GM19397 (cell line): ENCODE data around the gene OTOP3.

Source experiments
- ATAC-seq: cut with Tn5 transposase; IDR thresholded peaks from one replicate; pipeline ENCODE4 v1.9.1; 2021; ENCODE audit warnings: mild to moderate bottlenecking, moderate library complexity; ENCODE audit not compliant: unreplicated experiment

The OTOP3 gene

DNA sequence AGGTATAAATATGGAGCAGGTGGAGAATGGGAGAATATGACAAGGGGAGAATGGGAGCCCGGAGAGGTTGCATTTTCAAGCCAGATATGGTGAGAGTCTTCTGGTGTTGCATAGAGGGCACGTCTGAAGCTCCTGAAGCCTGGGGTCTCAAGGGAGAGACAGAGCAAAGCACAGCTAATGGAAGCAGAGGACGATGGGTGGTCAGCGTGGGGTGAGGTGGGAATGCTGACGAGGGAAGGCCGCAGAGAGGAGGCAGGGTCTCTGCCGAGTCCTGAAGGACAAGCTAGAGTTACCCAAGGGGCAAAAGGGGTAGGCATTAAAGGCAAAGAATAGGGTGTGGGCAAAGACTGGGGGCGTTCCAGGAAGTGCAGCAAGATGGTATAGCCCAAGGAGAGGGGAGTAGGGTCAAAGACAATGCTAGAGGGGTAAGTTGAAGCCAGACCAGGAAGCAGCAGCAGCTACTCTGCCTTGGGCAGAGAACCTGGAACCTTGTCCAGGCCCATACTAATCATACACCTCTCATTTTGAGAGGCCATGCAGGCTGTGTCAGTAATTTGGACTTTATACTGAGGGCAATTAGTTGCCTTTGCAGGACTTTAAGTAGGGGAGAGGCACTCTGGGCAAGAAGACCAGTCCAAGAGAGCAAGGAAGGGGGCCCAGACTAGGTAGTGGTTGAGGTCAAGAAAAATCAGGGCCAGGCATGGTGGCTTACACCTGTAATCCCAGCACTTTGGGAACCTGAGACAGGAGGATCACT, 2.7 kb downstream of the OTOP3 start:
- ATAC-seq: no peak

- ATAC-seq: no peak
Observed at GRCh38 chr17:74939534-74939933, 3.8 kb downstream of the OTOP3 start.

DNA sequence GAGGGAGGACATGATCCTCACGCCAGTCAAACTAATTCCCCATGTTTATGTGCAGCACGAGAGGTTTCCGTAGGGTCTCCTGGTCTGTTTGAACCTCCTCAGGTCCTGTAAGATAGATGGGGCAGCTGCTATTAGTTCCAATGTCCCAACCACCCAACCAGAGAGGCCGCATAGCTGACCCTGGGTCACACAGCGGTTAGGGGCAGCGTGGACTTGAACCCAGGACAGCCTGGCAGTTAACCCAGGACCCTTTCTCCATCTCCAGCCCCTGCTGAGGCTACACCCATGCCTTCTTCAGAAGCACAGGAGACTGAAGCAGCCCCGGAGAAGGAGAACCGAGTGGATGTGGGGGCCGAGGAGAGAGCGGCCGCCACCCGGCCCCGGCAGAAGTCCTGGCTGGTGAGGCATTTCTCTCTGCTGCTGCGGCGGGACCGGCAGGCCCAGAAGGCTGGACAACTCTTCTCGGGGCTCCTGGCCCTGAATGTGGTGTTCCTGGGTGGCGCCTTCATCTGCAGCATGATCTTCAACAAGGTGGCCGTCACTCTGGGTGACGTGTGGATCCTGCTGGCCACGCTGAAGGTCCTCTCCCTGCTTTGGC, 5.5 kb downstream of the OTOP3 start:
- no peak for ATAC-seq

DNA sequence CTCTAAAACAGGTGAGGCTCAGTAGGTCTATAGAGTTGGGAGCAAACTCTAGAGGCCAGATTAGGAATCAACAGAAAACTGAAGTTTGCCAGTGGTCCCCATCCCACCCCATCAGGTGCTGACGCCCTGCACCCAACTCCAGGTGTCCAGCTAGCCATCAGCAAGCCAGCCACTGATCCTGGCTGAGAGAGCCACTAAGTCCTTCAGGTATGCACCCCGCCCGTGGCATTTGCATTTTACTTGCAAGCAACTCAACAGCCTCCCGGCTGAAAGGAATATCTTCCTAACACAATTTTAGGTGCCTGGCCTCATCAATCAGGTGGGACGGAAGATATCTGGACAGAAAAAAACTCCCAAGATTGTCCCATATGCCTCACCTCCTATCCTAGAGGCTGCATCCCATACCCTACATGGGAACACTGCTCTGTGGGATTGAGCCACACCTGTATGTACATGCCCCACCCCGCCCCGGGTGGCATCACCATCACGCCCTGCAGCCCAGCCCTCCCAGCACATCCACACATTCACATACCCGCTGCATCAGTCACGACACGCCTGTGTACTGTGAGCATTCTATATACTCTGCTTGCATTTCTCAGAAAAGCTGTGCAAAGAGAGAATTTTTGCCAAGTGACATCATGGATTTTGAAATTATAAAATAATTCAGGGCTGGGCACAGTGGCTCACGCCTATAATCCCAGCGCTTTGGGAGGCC, 8.3 kb downstream of the OTOP3 start:
- ATAC-seq: no peak

- no peak for ATAC-seq
Observed at GRCh38 chr17:74945543-74945942, 9.8 kb downstream of the OTOP3 start.

- ATAC-seq: no peak
Observed at GRCh38 chr17:74946641-74947040, 10.9 kb downstream of the OTOP3 start.

DNA sequence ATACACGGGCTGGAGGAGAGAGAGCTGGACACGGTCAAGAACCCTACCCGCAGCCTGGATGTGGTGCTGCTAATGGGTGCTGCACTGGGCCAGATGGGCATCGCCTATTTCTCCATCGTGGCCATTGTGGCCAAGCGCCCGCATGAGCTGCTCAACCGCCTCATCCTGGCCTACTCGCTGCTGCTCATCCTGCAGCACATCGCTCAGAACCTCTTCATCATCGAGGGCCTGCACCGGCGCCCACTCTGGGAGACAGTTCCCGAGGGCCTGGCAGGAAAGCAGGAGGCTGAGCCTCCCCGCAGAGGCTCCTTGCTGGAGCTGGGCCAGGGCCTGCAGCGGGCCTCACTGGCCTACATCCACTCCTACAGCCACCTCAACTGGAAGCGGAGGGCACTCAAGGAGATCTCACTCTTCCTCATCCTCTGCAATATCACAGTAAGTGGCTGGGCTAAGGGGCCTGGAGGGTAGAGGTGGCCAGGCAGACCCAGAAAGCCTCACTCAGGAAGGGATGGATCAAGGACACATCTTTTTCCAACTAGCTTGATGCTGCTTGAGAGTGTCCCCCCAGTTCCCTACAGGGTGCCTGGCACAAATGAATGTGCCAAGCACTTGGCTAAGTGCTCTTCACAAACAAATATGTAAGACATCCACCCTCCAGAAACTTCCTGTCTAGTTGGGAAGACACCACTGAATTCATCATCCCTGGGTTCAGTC, 11.5 kb downstream of the OTOP3 start:
- no peak for ATAC-seq

- ATAC-seq: no peak
Observed at GRCh38 chr17:74949455-74950115, 13.9 kb downstream of the OTOP3 start.

GRCh38 chr17:74950207-74950606, 14.5 kb downstream of the OTOP3 start:
- no peak for ATAC-seq

DNA sequence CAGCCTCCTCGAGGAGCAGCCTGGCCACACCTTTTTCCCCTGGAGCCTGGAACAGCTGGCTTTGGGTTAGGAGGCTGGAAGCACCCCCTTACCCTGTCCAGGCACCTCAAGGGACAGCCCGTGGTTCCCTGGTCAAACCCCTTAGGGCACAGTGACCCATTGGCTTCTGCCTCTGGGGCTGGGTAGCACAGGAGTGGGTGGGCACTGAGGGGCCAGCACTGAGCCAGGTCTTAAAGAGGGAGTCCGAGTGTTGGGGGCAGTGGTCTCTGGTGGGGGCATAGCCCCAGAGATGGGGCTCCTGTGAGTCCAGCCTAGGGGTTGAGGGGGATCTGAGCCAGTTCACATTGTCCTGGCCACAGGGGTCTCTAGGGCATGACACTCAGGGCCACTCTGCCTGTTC, 15.4 kb downstream of the OTOP3 start:
- no peak for ATAC-seq

DNA sequence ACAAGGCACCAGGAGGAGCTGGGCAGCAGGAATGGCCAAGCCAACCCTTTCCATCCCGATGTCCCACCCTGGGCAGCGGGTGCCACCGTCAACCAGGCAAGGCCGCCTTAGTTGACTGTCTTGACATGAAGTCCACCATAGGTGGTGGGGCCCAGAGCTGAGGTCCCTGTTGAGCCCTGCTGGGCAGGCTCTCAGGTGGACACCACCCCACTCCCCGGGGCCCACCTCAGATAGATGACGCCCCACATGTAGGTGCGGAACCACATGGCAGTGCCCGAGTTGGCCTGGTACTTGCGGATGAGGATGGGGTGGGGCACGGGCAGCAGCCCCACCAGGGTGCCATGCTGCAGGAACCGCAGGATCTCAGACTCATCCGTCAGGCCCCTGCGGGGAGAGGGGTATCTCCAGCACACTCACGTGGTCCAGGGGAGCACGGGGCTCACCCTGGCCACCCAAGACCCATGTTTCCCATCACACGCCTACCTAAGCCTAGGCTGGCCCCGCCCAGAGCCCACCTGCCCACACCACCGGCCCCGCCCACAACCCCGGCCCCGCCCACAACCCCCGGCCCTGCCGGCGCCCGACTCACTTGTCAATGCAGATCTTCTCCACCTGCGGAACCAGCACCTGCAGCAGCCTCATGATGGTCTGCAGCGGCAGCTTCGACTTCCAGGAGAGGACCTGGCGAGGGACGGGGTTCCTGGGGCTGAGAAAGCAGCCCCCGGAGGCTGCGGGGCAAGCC, 16.2 kb downstream of the OTOP3 start:
- ATAC-seq: no peak

- no peak for ATAC-seq
Observed at GRCh38 chr17:74952431-74953133, 16.9 kb downstream of the OTOP3 start.

DNA sequence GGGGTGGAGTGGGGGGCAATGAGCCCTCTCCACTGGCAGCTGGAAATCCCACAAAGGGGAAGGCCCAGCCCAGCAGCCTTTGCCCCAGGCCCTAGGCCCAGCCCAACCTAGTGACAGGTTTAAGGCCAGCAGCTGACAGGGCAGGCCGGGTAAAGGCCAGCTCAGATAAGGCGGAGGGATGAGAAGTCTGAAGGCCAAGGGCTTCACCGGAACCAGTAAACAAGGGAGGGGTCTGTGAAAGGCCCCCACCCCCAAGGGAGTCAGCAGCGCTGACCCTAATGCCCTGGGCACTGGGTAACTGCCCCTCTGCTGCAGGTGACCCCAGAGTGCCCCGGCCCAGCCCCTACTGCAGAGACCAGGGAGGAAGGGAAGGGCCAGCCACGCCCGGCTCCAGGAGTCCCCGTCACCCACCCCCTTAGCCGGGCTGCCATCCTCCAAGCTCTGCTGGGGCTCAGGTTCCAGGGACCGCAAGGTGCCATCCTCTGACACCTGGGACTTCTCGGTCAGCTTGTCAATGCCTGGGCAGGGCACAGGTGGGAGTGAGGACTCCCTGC, 17.5 kb downstream of the OTOP3 start:
- ATAC-seq: no peak

DNA sequence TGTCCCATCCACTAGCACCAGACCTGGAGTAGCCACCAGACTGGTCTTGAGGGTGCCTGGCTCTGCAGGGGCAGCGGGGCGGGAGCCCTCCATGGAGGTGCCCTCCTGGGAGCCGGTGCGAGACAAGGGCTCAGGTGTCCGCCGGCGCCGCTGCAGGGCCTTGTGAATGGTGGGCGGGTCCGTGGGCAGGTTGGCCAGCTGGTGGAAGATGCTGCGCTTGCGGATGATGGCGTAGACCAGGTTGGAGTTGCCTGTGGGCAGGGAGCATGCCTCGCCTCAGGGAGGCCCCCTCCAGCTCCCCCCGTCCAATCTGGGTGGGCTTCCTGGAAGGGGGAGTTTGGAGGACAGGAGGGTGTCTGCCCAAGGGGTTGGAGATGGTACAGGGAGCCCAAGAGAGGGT, 18.4 kb downstream of the OTOP3 start:
- no peak for ATAC-seq

DNA sequence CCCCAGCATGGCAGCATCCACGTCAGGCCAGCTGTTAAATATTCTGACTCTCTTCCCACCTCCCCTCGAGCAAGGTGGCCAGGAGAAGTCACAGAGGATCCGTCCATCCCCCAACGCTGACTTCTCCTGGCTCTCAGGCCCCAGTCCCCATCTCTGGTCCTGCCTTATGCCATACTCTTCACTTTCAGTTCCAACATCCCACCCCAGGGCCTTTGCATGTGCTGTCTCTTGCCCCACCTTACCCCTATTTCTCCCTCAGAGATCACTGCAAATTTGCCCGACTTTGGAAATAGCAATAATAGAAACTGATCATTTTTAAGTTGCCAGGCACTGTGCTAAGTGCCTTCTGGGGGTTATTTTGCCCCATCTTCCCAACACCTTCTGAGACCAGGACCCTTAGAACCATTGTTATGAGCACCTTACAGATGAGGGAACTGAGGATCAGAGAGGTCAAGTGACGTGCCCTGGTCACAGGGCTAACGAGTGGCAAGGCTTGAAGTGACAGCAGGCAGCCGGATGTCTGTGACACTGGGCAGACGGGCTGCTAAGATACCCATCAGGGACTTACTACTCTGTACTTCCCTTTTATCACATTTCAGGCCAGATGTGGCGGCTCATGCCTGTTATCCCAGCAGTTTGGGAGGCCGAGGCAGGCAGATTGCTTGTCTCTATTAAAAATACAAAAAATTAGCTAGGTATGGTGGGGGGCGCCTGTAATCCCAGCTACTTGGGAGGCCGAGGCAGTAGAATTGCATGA, 19.1 kb downstream of the OTOP3 start:
- no peak for ATAC-seq

- no peak for ATAC-seq
Observed at GRCh38 chr17:74956093-74956492, 20.4 kb downstream of the OTOP3 start.

DNA sequence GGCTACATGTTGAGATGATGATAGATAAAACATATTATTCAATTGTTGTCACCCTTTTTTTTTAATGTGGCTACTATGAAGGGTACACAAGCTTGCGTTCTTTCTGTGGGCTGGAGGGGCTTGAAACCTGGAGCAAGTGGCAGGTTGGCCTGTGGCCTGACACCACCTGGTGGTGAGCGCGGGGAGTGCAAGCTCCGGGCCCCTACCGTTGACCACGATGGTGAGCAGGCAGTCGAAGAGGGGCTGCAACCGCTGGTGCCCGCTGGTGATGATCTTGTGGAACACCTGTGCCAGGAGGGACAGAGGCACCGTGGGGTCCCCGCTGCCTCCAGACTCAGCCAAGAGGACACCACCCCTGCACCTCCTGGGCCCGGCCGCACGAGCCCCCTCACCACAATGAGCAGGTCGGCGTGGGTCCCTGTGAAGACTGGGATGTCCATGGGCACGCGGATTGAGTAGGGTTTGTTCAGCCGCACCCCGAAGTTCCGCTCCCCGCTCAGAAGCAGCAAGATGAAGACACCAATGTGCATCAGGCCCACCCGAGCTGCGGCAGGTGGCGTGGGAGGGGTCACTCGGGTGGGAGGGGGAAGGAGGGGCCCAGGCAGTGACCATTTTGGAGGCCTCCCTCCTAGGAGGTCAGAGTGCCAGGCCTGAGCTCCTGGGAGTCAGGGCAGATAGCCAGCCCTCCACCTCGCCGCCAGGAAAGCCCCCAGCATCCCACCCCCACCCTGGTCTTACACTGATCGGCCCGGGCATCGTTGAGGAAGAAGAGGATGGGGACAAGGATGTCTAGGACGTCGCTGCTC, 22.4 kb downstream of the OTOP3 start:
- ATAC-seq: no peak
